HG03457 (cell line): ENCODE measurements around the gene ABCA7.

ENCODE experiments used
- ATAC-seq: cut with Tn5 transposase; IDR thresholded peaks from one replicate; pipeline ENCODE4 v1.9.1; 2021; ENCODE audit warnings: moderate number of reproducible peaks; ENCODE audit not compliant: unreplicated experiment

The ABCA7 gene

GRCh38 chr19:1070931-1071791 lies 31.3 kb downstream of the ABCA7 start:
- no peak for ATAC-seq

GRCh38 chr19:1072371-1073015 lies 32.6 kb downstream of the ABCA7 start:
- no peak for ATAC-seq

GRCh38 chr19:1073063-1073955 lies 33.4 kb downstream of the ABCA7 start:
- no peak for ATAC-seq

- no peak for ATAC-seq
These were observed 34.1 kb downstream of the ABCA7 start for GRCh38 chr19:1073956-1074517.

GRCh38 chr19:1074544-1075283 lies 34.8 kb downstream of the ABCA7 start:
- ATAC-seq: no peak

GRCh38 chr19:1076046-1076386 lies 36.1 kb downstream of the ABCA7 start:
- ATAC-seq: no peak

- peak; percentile 44 for ATAC-seq
These were observed 37.0 kb downstream of the ABCA7 start for GRCh38 chr19:1076951-1077350.

- ATAC-seq: no peak
These were observed 39.7 kb downstream of the ABCA7 start for GRCh38 chr19:1079566-1080111.

- no peak for ATAC-seq
These were observed 40.7 kb downstream of the ABCA7 start for GRCh38 chr19:1080360-1081161.

GRCh38 chr19:1081301-1082164 lies 41.6 kb downstream of the ABCA7 start:
- ATAC-seq: no peak

GRCh38 chr19:1082165-1082927 lies 42.4 kb downstream of the ABCA7 start:
- no peak for ATAC-seq

- ATAC-seq: no peak
These were observed 43.3 kb downstream of the ABCA7 start for GRCh38 chr19:1082928-1083816.

- ATAC-seq: no peak
These were observed 44.3 kb downstream of the ABCA7 start for GRCh38 chr19:1084024-1084868.

- no peak for ATAC-seq
These were observed 45.2 kb downstream of the ABCA7 start for GRCh38 chr19:1085053-1085658.

- no peak for ATAC-seq
These were observed 46.0 kb downstream of the ABCA7 start for GRCh38 chr19:1085676-1086442.
